ENCODE results near the gene PCDH10. TPM values are rescaled to one million over a fixed set of nuclear protein-coding genes. Genes with fewer than 3 reads are reported as not detected.

The PCDH10 gene
- total and polyA plus RNA-seq, 9 of the 15 experiments (the other 6 are each of a cell fraction or from before 2014, with no cell fraction given) = 0.04 to 1.4 (median 0.29) TPM

- Histone ChIP-seq H3K9me1 (ENCODE audit: control insufficient read depth, insufficient read depth, low read length) (no peaks in the 10 kb centered on the region), H2AFZ (ENCODE audit: low read depth, low read length) (no peak overlapping the region), H3K9me3 (replicated peaks; ENCODE audit: control insufficient read depth, insufficient read depth, low read depth, low read length) (no peaks in the 10 kb centered on the region), H4K20me1 (replicated peaks; ENCODE audit: control insufficient read depth, insufficient read depth, low read length) (no peaks in the 10 kb centered on the region), H3K4me1 (replicated peaks in 1 of 2; ENCODE audit: control insufficient read depth in 2 of 2, insufficient read depth in 2 of 2, low read length in 2 of 2) (no peaks in the 10 kb centered on the region), H3K9ac (ENCODE audit: insufficient read depth in 1 of 2, low read depth in 2 of 2, low read length in 2 of 2) (no peak overlapping the region), H3K27me3 (ENCODE audit: control insufficient read depth in 2 of 2, insufficient read depth in 2 of 2, low read length in 2 of 2) (no peaks in the 10 kb centered on the region), H3K4me3 (no peak overlapping the region), H3K27ac (ENCODE audit: extremely low read depth, low read depth, low read length) (no peak overlapping the region), H3K79me2 (ENCODE audit: control insufficient read depth, insufficient read depth, low read length) (no peaks in the 10 kb centered on the region), H3K4me2 (ENCODE audit: insufficient read depth, low read length) (no peak overlapping the region), H3K36me3 (ENCODE audit: control insufficient read depth, insufficient read depth, low read length) (no peaks in the 10 kb centered on the region)
- no peak for ATAC-seq
- CTCF ChIA-PET (ENCODE audit: low intra/inter-chr PET ratio) = no interaction called here
- in situ Hi-C loops (cut with MboI) (no loop called here), intact Hi-C loops (cut with micrococcal nuclease) (no loop called here)
- no peak for FAIRE-seq
- POLR2A ChIA-PET = no interaction called here
- no peak for DNase-seq (ENCODE audit: extremely low read depth in 1 of 4, low spot score in 3 of 4)
- WGBS (ENCODE audit: insufficient coverage, low coverage, missing lambda C conversion rate) = 0% methylated on average over 3 of the region's 3 CpGs
- BruUV-seq (replicated peaks) = no TSS peak
- TF ChIP-seq ZNF232 (CRISPR knock-in tag; IDR thresholded peaks at IDR 0.05) (no peak), SRSF1 (IDR thresholded peaks at IDR 0.05; ENCODE audit: low read depth, low read length) (no peak), SREBF1 (IDR thresholded peaks at IDR 0.05; ENCODE audit: borderline replicate concordance, low read depth, low read length) (no peak), ZNF316 (IDR thresholded peaks at IDR 0.05) (no peak), RNF219 (CRISPR knock-in tag; IDR thresholded peaks at IDR 0.05) (no peak), POLR3A (IDR thresholded peaks at IDR 0.05; ENCODE audit: borderline replicate concordance, extremely low read depth, insufficient read depth, insufficient read length) (no peak), PPARD (CRISPR knock-in tag; IDR thresholded peaks at IDR 0.05) (no peak), NCOA6 (IDR thresholded peaks at IDR 0.05) (no peak), MEIS2 (IDR thresholded peaks at IDR 0.05; ENCODE audit: partially characterized antibody) (no peak), MITF (IDR thresholded peaks at IDR 0.05) (no peak), PURB (CRISPR knock-in tag; IDR thresholded peaks at IDR 0.05; ENCODE audit: low read depth) (no peak), NCOA4 (IDR thresholded peaks at IDR 0.05; ENCODE audit: partially characterized antibody) (no peak), LEF1 (IDR thresholded peaks at IDR 0.05) (no peak), KAT7 (CRISPR knock-in tag; IDR thresholded peaks at IDR 0.05; ENCODE audit: borderline replicate concordance) (no peak), GABPA (tag; conservative IDR thresholded peaks at IDR 0.05; ENCODE audit: low read depth) (no peak), ARID3A (IDR thresholded peaks at IDR 0.05; ENCODE audit: borderline replicate concordance, low read depth, low read length) (no peak), SFPQ (IDR thresholded peaks at IDR 0.05; ENCODE audit: low read depth, low read length) (no peak)
These were observed 21.6 kb upstream of the PCDH10 start for GRCh38 chr4:133127500-133127899.

All from K562 (cell line).